PC-3 (cell line): ENCODE data around the gene KCTD20.

Source experiments
- CTCF ChIP-seq: fragments of 300-600 bp; sonication (generic); conservative IDR thresholded peaks from 2 replicates; pipeline ENCODE4 v1.5.1; 2017; ENCODE audit warnings: antibody characterized with exemption, low read depth, mild to moderate bottlenecking, low read length
- EZH2 ChIP-seq: fragments of 300-600 bp; sonication (generic); IDR thresholded peaks from one replicate; pipeline ENCODE4 v1.6.1; 2017; ENCODE audit warnings: antibody characterized with exemption, mild to moderate bottlenecking, low read length; ENCODE audit not compliant: unreplicated experiment

GRCh38 chr6:36426622-36427021 is 16.2 kb upstream of the KCTD20 start:
- no peak for TF ChIP-seq CTCF
- no peak for TF ChIP-seq EZH2
